K562 (cell line): ENCODE results near the gene MYO1B. TPM values are rescaled to one million over a fixed set of nuclear protein-coding genes. Genes with fewer than 3 reads are reported as not detected.

Experiments used
- ATAC-seq: fragments of 200-7000 bp; cut with Tn5 transposase; 3 replicates; pipeline ENCODE4 v1.9.1; 2020; ENCODE audit warnings: moderate library complexity
- BruUV-seq: library from RNA; stranded (reverse); fragments of 400-500 nt; replicated peaks from 2 replicates; lab custom pipeline; 2021; lab: Mats Ljungman, UMichigan
- CTCF ChIA-PET: fragments of 300-600 bp; formaldehyde crosslinking; extraction: SDS; loops from one replicate; lab custom pipeline; 2021; ENCODE audit warnings: low intra/inter-chr PET ratio; lab: Yijun Ruan, JAX
- POLR2A ChIA-PET: fragments of 300-600, 350-650 bp; sonication (Branson Sonifier 250); formaldehyde crosslinking; extraction: SDS; loops from one replicate; lab custom pipeline; 2021; ENCODE audit warnings: antibody characterized with exemption, inconsistent platforms; lab: Yijun Ruan, JAX
- DNase-seq, 4 experiments: peaks; one replicate each; pipeline versions ENCODE4 v3.0.0 to v3.0.0-alpha.2; 2011 to 2018; ENCODE audit warnings: low spot score in 3 of 4, mixed read lengths in 3 of 4; ENCODE audit errors: extremely low read depth in 1 of 4
- FAIRE-seq: peaks from 2 replicates; lab custom pipeline; 2011; peaks lifted over from hg19 to GRCh38; lab: Jason Lieb, UNC
- H2AFZ ChIP-seq: 2 replicates; pipeline ENCODE4 v1.6.0; 2011; ENCODE audit warnings: low read depth, low read length, control low read depth, inconsistent platforms
- H3K27ac ChIP-seq: fragments of 200-600 bp; 3 replicates; pipeline ENCODE4 v1.8.0; 2011; ENCODE audit warnings: low read depth, mild to moderate bottlenecking, control low read depth, inconsistent platforms, low read length, moderate library complexity, mixed read lengths; ENCODE audit errors: extremely low read depth
- H3K27me3 ChIP-seq, 2 experiments: fragments of 300-600 bp in 1 of 2; 2 replicates in 1 of 2; 3 replicates in 1 of 2; pipeline versions ENCODE4 v1.6.0 to v1.8.0; 2011; ENCODE audit warnings: inconsistent platforms in 2 of 2, low read length in 2 of 2, mild to moderate bottlenecking in 1 of 2, mixed read lengths in 1 of 2, moderate library complexity in 1 of 2; ENCODE audit not compliant: control insufficient read depth in 2 of 2, insufficient read depth in 2 of 2
- H3K36me3 ChIP-seq: fragments of 300-600 bp; 3 replicates; pipeline ENCODE4 v1.8.0; 2011; ENCODE audit warnings: mild to moderate bottlenecking, low read length, inconsistent platforms; ENCODE audit not compliant: control insufficient read depth, insufficient read depth
- H3K4me1 ChIP-seq, 2 experiments: fragments of 200-600 bp in 1 of 2; replicated peaks in 1 of 2; 2 replicates in 1 of 2; 3 replicates in 1 of 2; pipeline versions ENCODE4 v1.5.1 to v1.8.0; 2011; ENCODE audit warnings: inconsistent platforms in 2 of 2, low read length in 2 of 2, mild to moderate bottlenecking in 1 of 2, mixed read lengths in 1 of 2, moderate library complexity in 1 of 2; ENCODE audit not compliant: control insufficient read depth in 2 of 2, insufficient read depth in 2 of 2
- H3K4me2 ChIP-seq: 2 replicates; pipeline ENCODE4 v1.6.1; 2011; ENCODE audit warnings: low read length, control low read depth, inconsistent platforms, mixed read lengths; ENCODE audit not compliant: insufficient read depth
- H3K4me3 ChIP-seq: fragments of 200-600 bp; sonication (generic), shearing (Covaris generic); 2 replicates; pipeline ENCODE4 v1.5.1; 2016; ENCODE audit warnings: control low read depth, inconsistent platforms
- H3K79me2 ChIP-seq: fragments of 200-600 bp; 3 replicates; pipeline ENCODE4 v1.8.0; 2011; ENCODE audit warnings: low read length, inconsistent platforms; ENCODE audit not compliant: control insufficient read depth, insufficient read depth
- H3K9ac ChIP-seq, 2 experiments: 2 replicates each; pipeline versions ENCODE4 v1.6.0 to v1.6.1; 2011; ENCODE audit warnings: low read depth in 2 of 2, low read length in 2 of 2, control low read depth in 1 of 2, inconsistent platforms in 1 of 2, mild to moderate bottlenecking in 1 of 2, mixed read lengths in 1 of 2; ENCODE audit not compliant: insufficient read depth in 1 of 2
- H3K9me1 ChIP-seq: one replicate; pipeline ENCODE4 v1.6.0; 2011; ENCODE audit warnings: inconsistent platforms, mild to moderate bottlenecking, low read length, moderate library complexity; ENCODE audit not compliant: control insufficient read depth, insufficient read depth
- H3K9me3 ChIP-seq: replicated peaks from 2 replicates; pipeline ENCODE4 v1.5.1; 2011; ENCODE audit warnings: low read depth, low read length, inconsistent platforms; ENCODE audit not compliant: control insufficient read depth, insufficient read depth
- H4K20me1 ChIP-seq: replicated peaks from 2 replicates; pipeline ENCODE4 v1.6.1; 2011; ENCODE audit warnings: low read length, inconsistent platforms, mixed read lengths; ENCODE audit not compliant: control insufficient read depth, insufficient read depth
- ATF1 ChIP-seq, 2 experiments: fragments of 450-650 bp in 1 of 2; IDR thresholded peaks; 2 replicates each; pipeline ENCODE4 v1.6.1; 2016; ENCODE audit warnings: missing compliant biosample characterization in 1 of 2, missing genetic modification characterization in 1 of 2
- CBFA2T3 ChIP-seq: fragments of 450-650 bp; IDR thresholded peaks from 2 replicates; pipeline ENCODE4 v1.6.1; 2017
- CUX1 ChIP-seq: fragments of 200-800 bp; sonication (Bioruptor generic); IDR thresholded peaks from 2 replicates; pipeline ENCODE4 v1.6.1; 2016; ENCODE audit warnings: missing genetic modification characterization, missing compliant biosample characterization
- JUN ChIP-seq, 2 experiments: sonication (generic) in 1 of 2; formaldehyde crosslinking in 1 of 2; IDR thresholded peaks; 2 replicates each; pipeline versions ENCODE4 v1.6.1 to v1.8.0; 2012 to 2022; ENCODE audit warnings: borderline replicate concordance in 2 of 2, mild to moderate bottlenecking in 2 of 2, improper control_type of control experiment in 1 of 2, low read depth in 1 of 2, low read length in 1 of 2, missing genetic modification reagents in 1 of 2
- KAT2B ChIP-seq: IDR thresholded peaks from one replicate; pipeline ENCODE4 v1.6.1; 2012; ENCODE audit warnings: low read depth, mild to moderate bottlenecking, control low read depth, inconsistent platforms, low read length, moderate library complexity
- TEAD1 ChIP-seq, 2 experiments: fragments of 450-650 bp in 1 of 2; sonication (generic) in 1 of 2; formaldehyde crosslinking; IDR thresholded peaks; 2 replicates each; pipeline versions ENCODE4 v1.4.0 to v1.8.0; 2020 to 2022; ENCODE audit warnings: mild to moderate bottlenecking in 2 of 2, missing genetic modification reagents in 1 of 2
- ZBTB26 ChIP-seq: fragments of 450-650 bp; formaldehyde crosslinking; IDR thresholded peaks from 2 replicates; pipeline ENCODE4 v1.4.0; 2022; ENCODE audit warnings: missing genetic modification characterization
- ZC3H8 ChIP-seq: fragments of 450-650 bp; IDR thresholded peaks from 2 replicates; pipeline ENCODE4 v1.6.1; 2017
- ZNF282 ChIP-seq: sonication (generic); formaldehyde crosslinking; IDR thresholded peaks from 2 replicates; pipeline ENCODE4 v1.8.1; 2023; ENCODE audit warnings: missing genetic modification reagents
- ZNF384 ChIP-seq: IDR thresholded peaks from 2 replicates; pipeline ENCODE4 v1.6.1; 2012; ENCODE audit warnings: low read depth, low read length, improper control_type of control experiment
- ZNF699 ChIP-seq: fragments of 250-450 bp; sonication (Bioruptor Pico); IDR thresholded peaks from 2 replicates; pipeline ENCODE4 v1.8.0; 2021; ENCODE audit warnings: mild to moderate bottlenecking, moderate library complexity; ENCODE audit not compliant: insufficient replicate concordance
- ZNF766 ChIP-seq: fragments of 200-800 bp; sonication (Bioruptor generic); conservative IDR thresholded peaks from 2 replicates; pipeline ENCODE4 v1.6.1; 2016; ENCODE audit warnings: missing genetic modification characterization, missing compliant biosample characterization
- WGBS: fragments of 100-300 bp; shearing (Covaris generic); methylation state at CpG from one replicate; pipeline ENCODE4 v1.1.6; 2016; ENCODE audit warnings: low coverage, mixed read lengths; ENCODE audit not compliant: insufficient coverage; ENCODE audit errors: missing lambda C conversion rate; 5-methylcytosine and 5-hydroxymethylcytosine counted together
- in situ Hi-C: fragments of 300-500 bp; cut with MboI; formaldehyde crosslinking; loops from 4 replicates; pipeline ENCODE4 v1.15.0; 2018; ENCODE audit warnings: inconsistent platforms, mixed read lengths
- intact Hi-C: fragments of 100-400 bp; cut with micrococcal nuclease; formaldehyde crosslinking; loops from 2 replicates; pipeline ENCODE4 v1.14.2; 2022
- polyA plus RNA-seq, 8 experiments: library from polyadenylated mRNA; depleted of rRNA in 4 of 8; stranded (reverse) in 5 of 8; unstranded in 3 of 8; fragments of >200 nt; fragmentation: Nextera tagmentation in 2 of 8; fragmentation: Illumina TruSeq in 1 of 8; extraction: Ambion mirVana in 2 of 8; extraction: Trizol in 1 of 8; gene quantifications; 2 replicates each; pipeline versions ENCODE4 v1.2.1 to v1.2.3, GENCODE V29; 2011 to 2014; ENCODE audit warnings: inconsistent platforms in 1 of 8, missing spikeins in 1 of 8
- total RNA-seq, 7 experiments: library from RNA; depleted of rRNA in 6 of 7; stranded (reverse); fragments of >200 nt in 6 of 7; fragmentation: Illumina TruSeq in 2 of 7; extraction: Trizol in 2 of 7; gene quantifications; 2 replicates each; pipeline versions ENCODE4 v1.2.1 to v1.2.3, GENCODE V29; 2011 to 2021; ENCODE audit warnings: low replicate concordance in 1 of 7

Gene MYO1B
- total and polyA plus RNA-seq, 9 of the 15 experiments (the other 6 are each of a cell fraction or from before 2014, with no cell fraction given), result 0.04 to 0.33 (median 0.20) TPM; not detected in 5

- TF ChIP-seq ZBTB26 (CRISPR knock-in tag) (no peak), ZNF766 (CRISPR knock-in tag) (no peak)
Observed at GRCh38 chr2:191451116-191451515, 205.9 kb downstream of the MYO1B start (continued).

GRCh38 chr2:191452065-191452464 is 206.9 kb downstream of the MYO1B start:
- H3K27me3 ChIP-seq, result no peaks in the 10 kb centered on the region
- ATAC-seq, result no peak
- H3K4me1 ChIP-seq, result no peaks in the 10 kb centered on the region
- H3K9me3 ChIP-seq, result no peaks in the 10 kb centered on the region
- no peak for DNase-seq
- no peaks in the 10 kb centered on the region for H3K9me1 ChIP-seq
- no peaks in the 10 kb centered on the region for H4K20me1 ChIP-seq
- H3K9ac ChIP-seq, result no peak overlapping the region
- intact Hi-C loops (no loop called here), in situ Hi-C loops (no loop called here)
- no peak for FAIRE-seq
- H3K27ac ChIP-seq, result no peak overlapping the region
- 0% methylated on average over 3 of the region's 3 CpGs for WGBS
- ChIA-PET POLR2A (no interaction called here), CTCF (no interaction called here)
- no peaks in the 10 kb centered on the region for H3K36me3 ChIP-seq
- no TSS peak for BruUV-seq
- no peak overlapping the region for H3K4me2 ChIP-seq
- H2AFZ ChIP-seq, result no peak overlapping the region
- H3K79me2 ChIP-seq, result no peaks in the 10 kb centered on the region
- no peak overlapping the region for H3K4me3 ChIP-seq
- TF ChIP-seq ZNF384 (no peak), JUN (IDR thresholded peaks at IDR 0.05; ENCODE audit: borderline replicate concordance, low read depth, low read length) (no peak), JUN (CRISPR knock-in tag; IDR thresholded peaks at IDR 0.05; ENCODE audit: borderline replicate concordance) (no peak), KAT2B (no peak), ATF1 (CRISPR knock-in tag; IDR thresholded peaks at IDR 0.05) (no peak), ATF1 (tag; IDR thresholded peaks at IDR 0.05) (no peak), TEAD1 (CRISPR knock-in tag; IDR thresholded peaks at IDR 0.05) (no peak), ZNF699 (CRISPR knock-in tag) (no peak), ZNF282 (CRISPR knock-in tag) (no peak), CBFA2T3 (no peak), CUX1 (CRISPR knock-in tag) (no peak), ZC3H8 (no peak)
